ENCODE data around the gene CFH.
"Not testable (repeated sequence)": the region's sequence is repeated elsewhere in the genome, so short reads cannot be mapped to it uniquely, and the experiment has no call there.

CFH gene

GRCh38 chr1:196773713-196774112 is 121.9 kb downstream of the CFH start:
- no peak for DNase-seq

DNA sequence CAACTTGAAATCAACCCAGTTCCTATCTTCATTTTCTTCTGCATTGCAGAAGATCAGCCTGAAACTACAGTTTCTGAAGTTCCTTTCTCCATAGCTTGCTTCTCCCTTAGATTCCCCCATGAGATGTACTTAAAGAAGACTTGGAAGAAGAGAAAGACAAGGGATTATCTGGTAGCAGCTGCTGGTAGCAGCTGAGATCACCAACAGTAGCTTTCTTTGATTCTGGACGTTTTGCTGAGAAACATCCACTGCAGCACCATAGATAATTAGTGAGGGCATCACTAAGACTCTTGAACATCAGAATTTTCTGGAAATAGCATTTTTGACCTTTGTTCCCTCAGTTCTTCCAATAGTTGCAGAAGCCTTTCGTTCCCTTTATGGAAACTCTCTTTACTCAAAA is 122.3 kb downstream of the CFH start:
- DNase-seq = no peak

GRCh38 chr1:196774603-196775002 is 122.8 kb downstream of the CFH start, which contains the start of gene CFHR3:
CFHR3 (plus strand) TSS chr1:196774840; CDS start chr1:196774887, 47 bp downstream.
- DNase-seq = no peak

DNA sequence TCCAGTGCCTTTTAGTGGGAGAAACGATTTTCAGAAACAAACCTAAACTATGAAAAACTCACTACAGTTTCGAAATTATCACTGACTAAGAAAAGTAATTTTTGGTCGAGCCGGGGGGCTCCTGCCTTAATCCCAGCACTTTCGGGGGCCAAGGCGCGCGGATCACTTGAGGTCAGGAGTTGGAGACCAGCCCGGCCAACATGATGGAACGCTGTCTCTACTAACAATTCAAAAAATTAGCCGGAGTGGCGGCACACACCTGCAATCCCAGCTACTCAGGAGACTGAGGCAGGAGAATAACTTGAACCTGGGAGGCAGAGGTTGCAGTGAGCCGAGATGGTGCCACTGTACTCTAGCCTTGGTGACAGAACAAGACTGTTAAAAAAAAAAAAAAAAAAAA is 125.8 kb downstream of the CFH start:
- DNase-seq = no peak

DNA sequence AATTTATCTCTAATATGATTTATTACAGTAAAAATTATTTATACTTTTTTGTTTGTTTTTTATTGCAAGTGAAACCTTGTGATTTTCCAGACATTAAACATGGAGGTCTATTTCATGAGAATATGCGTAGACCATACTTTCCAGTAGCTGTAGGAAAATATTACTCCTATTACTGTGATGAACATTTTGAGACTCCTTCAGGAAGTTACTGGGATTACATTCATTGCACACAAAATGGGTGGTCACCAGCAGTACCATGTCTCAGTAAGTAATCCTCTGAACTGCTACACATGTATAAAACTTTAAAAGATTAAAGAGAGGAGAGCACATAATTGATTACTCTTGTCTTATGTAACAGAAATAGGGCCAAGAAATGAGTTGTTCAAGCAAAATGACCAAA is 127.2 kb downstream of the CFH start:
- DNase-seq = no peak

GRCh38 chr1:196791252-196791651 is 139.4 kb downstream of the CFH start:
- not testable (repeated sequence) for DNase-seq

GRCh38 chr1:196794103-196794502 is 142.3 kb downstream of the CFH start:
- DNase-seq = not testable (repeated sequence)

Data from inflammatory macrophage treated with lipopolysaccharide for 1 hour (primary cell).